ENCODE measurements around the gene RAB11A. TPM values are rescaled to one million over a fixed set of nuclear protein-coding genes. Genes with fewer than 3 reads are reported as not detected.

The RAB11A gene
- total and polyA plus RNA-seq, 9 of the 15 experiments (the other 6 are each of a cell fraction or from before 2014, with no cell fraction given) = 129 to 369 (median 245) TPM

- TF ChIP-seq HNRNPL (IDR thresholded peaks at IDR 0.05; ENCODE audit: low read depth, low read length) = no peak
- TF ChIP-seq NR2C1 (IDR thresholded peaks at IDR 0.05) = peak; percentile 99
- TF ChIP-seq NR2C1 (tag; IDR thresholded peaks at IDR 0.05) = peak; percentile 99
- no peak for TF ChIP-seq RBM25 (IDR thresholded peaks at IDR 0.05; ENCODE audit: low read depth, low read length, severe bottlenecking)
- TF ChIP-seq MTA2 (IDR thresholded peaks at IDR 0.05; ENCODE audit: low read depth) = peak; percentile 42; the same call in 1 of the 2 replicates
- TF ChIP-seq E4F1 (CRISPR knock-in tag; IDR thresholded peaks at IDR 0.05; ENCODE audit: borderline replicate concordance) = no peak
- TF ChIP-seq GTF2A2 (tag; IDR thresholded peaks at IDR 0.05) = no peak
- TF ChIP-seq ZNF41 (CRISPR knock-in tag; conservative IDR thresholded peaks at IDR 0.05) = no peak
- peak; percentile 97 for TF ChIP-seq EP400 (IDR thresholded peaks at IDR 0.05)
- peak; percentile 99 for TF ChIP-seq TBP (optimal IDR thresholded peaks at IDR 0.05; ENCODE audit: low read depth, low read length)
- peak; percentile 12; the same call in 1 of the 2 replicates for TF ChIP-seq STAG1 (CRISPR knock-in tag; IDR thresholded peaks at IDR 0.05; ENCODE audit: borderline replicate concordance)
- TF ChIP-seq AFF4 (CRISPR knock-in tag; IDR thresholded peaks at IDR 0.05) = peak; percentile 89; the same call in 1 of the 2 replicates
- TF ChIP-seq KLF1 (tag; IDR thresholded peaks at IDR 0.05) = peak; percentile 94
Observed at GRCh38 chr15:65869126-65869953, at the start of gene RAB11A (continued).

Measured in K562 (cell line).